Sigmoid colon (tissue), 7 donors: Measurements from ENCODE around the gene TOP1. TPM values are rescaled to one million over a fixed set of nuclear protein-coding genes. Genes with fewer than 3 reads are reported as not detected.

Experiments
- DNase-seq: peaks from one replicate; pipeline ENCODE4 v3.0.0-alpha.2; 2019
- H3K27ac ChIP-seq, 4 donors: fragments of 200-600 bp; sonication (generic); one replicate each; pipeline ENCODE4 v1.5.1; 2016 to 2019; ENCODE audit warnings: mild to moderate bottlenecking in 1 of 4
- H3K27me3 ChIP-seq, 3 donors: fragments of 200-600 bp; sonication (generic); one replicate each; pipeline ENCODE4 v1.5.1; 2019; ENCODE audit warnings: mild to moderate bottlenecking in 1 of 3
- H3K36me3 ChIP-seq, 4 donors: fragments of 200-600 bp; sonication (generic); one replicate each; pipeline ENCODE4 v1.5.1; 2016 to 2019
- H3K4me1 ChIP-seq, 4 donors: fragments of 200-600 bp; sonication (generic); one replicate each; pipeline ENCODE4 v1.5.1; 2017 to 2019
- H3K4me3 ChIP-seq, 4 donors: fragments of 200-600 bp; sonication (generic); one replicate each; pipeline ENCODE4 v1.5.1; 2017 to 2019; ENCODE audit warnings: mild to moderate bottlenecking in 2 of 4, moderate library complexity in 1 of 4
- H3K9me3 ChIP-seq, 4 donors: fragments of 200-600 bp in 3 of 4; sonication (generic) in 3 of 4; one replicate each; pipeline versions ENCODE4 v1.5.1 to v1.6.1; 2013 to 2019
- CTCF ChIP-seq, 4 experiments: fragments of 450-650 bp in 3 of 4; fragments of 200-600 bp in 1 of 4; IDR thresholded peaks; one replicate each; pipeline ENCODE4 v1.5.1; 2016 to 2019; ENCODE audit warnings: antibody characterized with exemption in 4 of 4, mild to moderate bottlenecking in 3 of 4, moderate library complexity in 2 of 4
- EP300 ChIP-seq, 4 donors: sonication (generic); formaldehyde crosslinking; IDR thresholded peaks; one replicate each; pipeline ENCODE4 v1.6.1; 2017; ENCODE audit warnings: antibody characterized with exemption in 4 of 4
- POLR2A ChIP-seq, 2 donors: fragments of 450-650 bp; IDR thresholded peaks; one replicate each; pipeline ENCODE4 v1.6.1; 2016; ENCODE audit warnings: antibody characterized with exemption in 2 of 2, mild to moderate bottlenecking in 2 of 2, moderate library complexity in 2 of 2
- POLR2AphosphoS5 ChIP-seq, 4 donors: sonication (generic); formaldehyde crosslinking; IDR thresholded peaks; one replicate each; pipeline ENCODE4 v1.6.1; 2017; ENCODE audit warnings: antibody characterized with exemption in 4 of 4
- WGBS, 2 donors: extraction: QIAGEN DNeasy Blood & Tissue Kit; methylation state at CpG; one replicate each; pipeline ENCODE4 v1.1.7; 2013; 5-methylcytosine and 5-hydroxymethylcytosine counted together
- intact Hi-C: fragments of 100-400 bp; cut with DNase I; formaldehyde crosslinking; loops from one replicate; pipeline ENCODE4 v1.15.1; 2023
- polyA plus RNA-seq, 3 donors: library from polyadenylated mRNA; stranded (reverse); fragments of 200-250 nt; gene quantifications; one replicate each; pipeline ENCODE4 v1.2.3, GENCODE V29; 2013
- total RNA-seq, 4 donors: library from RNA; depleted of rRNA; stranded (reverse); fragments of >200 nt; gene quantifications; one replicate each; pipeline ENCODE4 v1.1.0, GENCODE V29; 2016
- donor health status: healthy with polysubstance abuse.
- donor health status: Bipolar disorder and iron deficiency.
- donor health status: healthy.

The TOP1 gene
- total and polyA plus RNA-seq, 7 donors: 22.0 to 45.0 (median 26.4) TPM

GRCh38 chr20:41136680-41137613 is 108.3 kb downstream of the TOP1 start, which contains the start of gene PLCG1:
TSS of gene PLCG1 (plus strand) at chr20:41137543. CDS start at chr20:41137642, 99 bp downstream.
- no peaks in the 10 kb centered on the region for H3K9me3 ChIP-seq

GRCh38 chr20:41137614-41138474 is 109.2 kb downstream of the TOP1 start:
- no peaks in the 10 kb centered on the region for H3K36me3 ChIP-seq
- 1% methylated on average over 66 of the region's 66 CpGs for WGBS, 2 donors
- peak overlapping the region; percentile 94 to 96 (median 96) for H3K27ac ChIP-seq
- TF ChIP-seq CTCF (IDR thresholded peaks at IDR 0.05) (no peak), EP300 (IDR thresholded peaks at IDR 0.05) (peak in 1 of 4 donors; percentile 29), POLR2AphosphoS5 (IDR thresholded peaks at IDR 0.05) (peak in 3 of 4 donors; percentile 43 to 64 (median 61)), POLR2A (IDR thresholded peaks at IDR 0.05) (no peak)
- no peaks in the 10 kb centered on the region for H3K9me3 ChIP-seq
- DNase-seq: peak; percentile 91
- peak overlapping the region; percentile 57 to 83 (median 73) for H3K4me3 ChIP-seq
- peaks cover 0 to 50% (median 38%) of the 10 kb centered on the region in 4 donors for H3K4me1 ChIP-seq
- intact Hi-C loops: loop anchor here (5.0 to 10.0 kb wide), 3 partner anchors 34 to 557 kb away; partner anchors contain the start of gene ZHX3
- H3K27me3 ChIP-seq: no peaks in the 10 kb centered on the region

More at GRCh38 chr20:41136680-41137613, 108.3 kb downstream of the TOP1 start, which contains the start of gene PLCG1:
- H3K27me3 ChIP-seq: no peaks in the 10 kb centered on the region
- no peak for TF ChIP-seq CTCF (IDR thresholded peaks at IDR 0.05)
- peak; percentile 29 to 66 for TF ChIP-seq POLR2A (IDR thresholded peaks at IDR 0.05)
- peak; percentile 75 to 93 (median 90) for TF ChIP-seq POLR2AphosphoS5 (IDR thresholded peaks at IDR 0.05)
- no peak for TF ChIP-seq EP300 (IDR thresholded peaks at IDR 0.05)
- H3K27ac ChIP-seq: peak within 1 kb of the TSS; percentile 94 to 96 (median 96)
- intact Hi-C loops: loop anchor here (5.0 to 10.0 kb wide), 3 partner anchors 35 to 558 kb away; partner anchors contain the start of gene ZHX3
- no peaks in the 10 kb centered on the region for H3K36me3 ChIP-seq
- H3K4me3 ChIP-seq: peak within 1 kb of the TSS; percentile 57 to 83 (median 73)
- peak; percentile 95 for DNase-seq
- H3K4me1 ChIP-seq: peaks cover 0 to 47% (median 38%) of the 10 kb centered on the region in 4 donors
- WGBS, 2 donors: 0 to 1% methylated on average over 121 of the region's 121 CpGs

DNA sequence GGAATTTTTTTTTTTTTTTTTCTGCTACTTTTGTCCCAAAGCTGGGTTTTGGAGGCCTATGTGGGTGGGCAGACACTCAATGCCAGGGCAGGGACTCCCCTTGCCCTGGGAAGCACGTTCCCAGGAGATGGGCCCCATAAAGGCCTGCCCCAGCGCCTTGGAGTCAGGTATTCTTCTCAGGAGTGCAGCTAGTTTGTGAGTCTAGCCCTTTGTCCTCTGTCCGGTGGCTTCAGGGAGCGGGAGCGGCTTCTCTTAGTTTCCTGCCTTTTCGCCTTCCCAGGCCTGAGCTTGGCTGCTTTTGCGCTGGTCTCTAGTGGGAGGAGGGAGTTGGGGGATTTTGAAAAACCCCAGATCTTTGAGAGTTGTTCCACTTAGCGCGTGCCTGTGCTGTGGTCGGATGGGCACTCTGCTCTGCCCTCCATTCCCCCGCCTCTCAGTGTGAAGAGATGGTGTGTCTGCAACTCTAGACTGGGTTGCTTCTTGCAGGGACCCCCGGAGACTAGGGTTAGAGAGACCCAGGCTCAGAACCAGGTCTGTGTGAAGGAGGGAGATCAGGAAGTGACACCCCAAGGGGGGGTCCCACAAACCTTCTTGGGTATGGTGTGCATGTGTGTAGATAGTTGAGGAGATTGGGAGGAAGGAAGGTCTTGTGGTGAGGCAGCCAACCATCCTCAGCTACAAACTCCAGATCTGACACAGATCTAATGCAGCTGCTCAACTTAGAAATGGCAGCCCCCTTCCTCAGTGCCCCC is 110.0 kb downstream of the TOP1 start:
- H3K9me3 ChIP-seq: no peaks in the 10 kb centered on the region
- no peaks in the 10 kb centered on the region for H3K36me3 ChIP-seq
- WGBS, 2 donors: 19 to 31% methylated on average over 12 of the region's 12 CpGs
- TF ChIP-seq CTCF (IDR thresholded peaks at IDR 0.05): no peak
- no peak for TF ChIP-seq EP300 (IDR thresholded peaks at IDR 0.05)
- no peak for TF ChIP-seq POLR2A (IDR thresholded peaks at IDR 0.05)
- TF ChIP-seq POLR2AphosphoS5 (IDR thresholded peaks at IDR 0.05): no peak
- peak overlapping the region; percentile 57 to 83 (median 73) for H3K4me3 ChIP-seq
- peaks cover 0 to 57% (median 38%) of the 10 kb centered on the region in 4 donors for H3K4me1 ChIP-seq
- no peaks in the 10 kb centered on the region for H3K27me3 ChIP-seq
- intact Hi-C loops: loop anchor here (5.0 to 10.0 kb wide), 3 partner anchors 34 to 556 kb away; partner anchors contain the start of gene ZHX3
- peak overlapping the region; percentile 94 to 96 (median 96) for H3K27ac ChIP-seq
- no peak for DNase-seq
